Stimulated activated naive CD4-positive, alpha-beta T cell treated with Interleukin-2 at 50 U/mL for 16 hours (primary cell): ENCODE data around the gene LSS.

Source experiments
- DNase-seq: peaks from one replicate; lab custom pipeline; 2025; lab: John Stamatoyannopoulos, UW

Gene LSS

DNA sequence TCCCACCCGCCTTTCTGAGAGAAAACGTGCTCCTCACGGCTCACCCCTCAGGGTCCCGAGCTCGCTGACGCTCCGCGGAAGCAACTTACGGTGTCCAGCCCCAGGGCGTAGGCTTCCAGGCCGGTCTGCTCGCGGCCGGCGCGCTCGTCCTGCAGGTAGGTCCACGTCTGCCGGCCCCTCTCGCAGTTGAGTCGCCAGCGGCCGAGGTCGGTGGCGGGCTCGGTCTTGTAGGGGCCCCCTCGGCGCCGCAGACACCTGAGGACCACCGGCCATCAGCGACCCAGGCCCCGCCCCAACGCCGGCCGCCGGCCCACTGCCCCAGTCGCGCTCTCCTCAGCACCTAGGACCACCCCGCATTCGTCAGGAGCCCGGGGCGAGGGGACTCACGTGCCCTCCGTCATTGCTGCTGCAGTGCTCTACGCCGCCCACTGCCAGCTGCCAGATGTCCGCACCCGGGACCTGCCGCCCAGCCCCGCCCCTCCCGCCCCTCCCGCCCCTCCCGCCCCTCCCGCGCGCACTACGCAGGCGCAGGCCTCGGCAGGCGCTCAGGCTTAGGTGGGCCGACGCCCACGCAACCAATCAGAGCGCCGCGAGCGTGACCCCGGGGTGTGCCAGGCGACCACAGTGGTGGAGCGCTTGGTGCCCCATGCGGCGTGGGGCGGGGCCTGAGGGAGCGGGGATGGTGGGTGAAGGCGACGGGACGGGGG is at the start of gene LSS:
TSS of gene LSS (minus strand) at position 430 of the 707 bp plus-strand sequence. CDS start at position 401, 29 bp downstream.
- peak; percentile 96 for DNase-seq

DNA sequence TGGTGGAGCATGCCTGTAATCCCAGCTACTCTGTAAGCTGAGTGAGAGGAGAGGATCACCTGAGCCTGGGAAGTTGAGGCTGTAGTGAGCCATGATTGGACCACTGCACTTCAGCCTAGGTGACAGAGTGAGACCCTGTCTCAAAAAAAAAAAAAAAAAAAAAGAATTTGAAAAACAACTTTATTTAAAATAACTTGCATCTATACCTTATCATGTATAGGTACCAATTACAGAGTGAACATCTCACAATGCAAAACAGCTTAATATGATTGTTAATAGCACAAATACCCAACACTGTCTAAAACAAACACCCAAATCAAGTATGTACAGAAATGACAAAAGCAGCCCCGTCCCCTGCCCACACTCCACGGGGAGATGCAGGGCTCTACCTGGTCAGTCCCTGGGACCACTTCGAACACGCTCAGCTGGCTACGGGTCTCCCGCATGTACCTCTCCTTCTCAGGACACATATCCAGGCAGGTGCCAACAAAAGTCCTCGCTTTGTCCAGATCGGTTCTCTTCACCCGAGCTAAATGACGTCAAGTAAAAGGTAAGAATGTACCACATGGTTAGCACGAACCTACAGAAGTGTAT is 46.3 kb upstream of the LSS start:
- no peak for DNase-seq

GRCh38 chr21:46273341-46273740 is 44.8 kb upstream of the LSS start:
- DNase-seq = no peak

- DNase-seq = no peak
Measured at GRCh38 chr21:46269466-46269865, 40.9 kb upstream of the LSS start.

DNA sequence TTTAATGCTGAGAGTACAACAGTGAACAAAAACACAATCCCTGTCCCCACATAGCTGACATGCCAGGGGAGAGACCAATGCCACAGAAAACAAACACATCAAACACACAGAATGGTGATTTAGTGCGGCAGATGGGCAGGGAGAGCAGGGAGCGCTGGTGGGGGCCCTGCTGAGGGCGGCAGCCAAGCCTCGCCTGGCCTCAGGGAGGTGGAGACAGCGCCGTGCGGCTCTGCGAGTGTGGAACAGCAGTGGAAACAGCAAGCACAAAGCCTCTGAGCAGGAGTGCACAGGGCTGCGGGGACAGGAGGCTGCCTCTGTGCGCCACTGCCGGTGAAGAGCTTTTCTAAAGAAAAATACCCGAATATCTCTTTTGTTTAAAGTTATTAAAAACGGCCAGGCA is 39.8 kb upstream of the LSS start:
- DNase-seq = no peak

GRCh38 chr21:46266946-46267345 is 38.4 kb upstream of the LSS start:
- no peak for DNase-seq

- no peak for DNase-seq
Measured at GRCh38 chr21:46265736-46266525, 37.4 kb upstream of the LSS start.

DNA sequence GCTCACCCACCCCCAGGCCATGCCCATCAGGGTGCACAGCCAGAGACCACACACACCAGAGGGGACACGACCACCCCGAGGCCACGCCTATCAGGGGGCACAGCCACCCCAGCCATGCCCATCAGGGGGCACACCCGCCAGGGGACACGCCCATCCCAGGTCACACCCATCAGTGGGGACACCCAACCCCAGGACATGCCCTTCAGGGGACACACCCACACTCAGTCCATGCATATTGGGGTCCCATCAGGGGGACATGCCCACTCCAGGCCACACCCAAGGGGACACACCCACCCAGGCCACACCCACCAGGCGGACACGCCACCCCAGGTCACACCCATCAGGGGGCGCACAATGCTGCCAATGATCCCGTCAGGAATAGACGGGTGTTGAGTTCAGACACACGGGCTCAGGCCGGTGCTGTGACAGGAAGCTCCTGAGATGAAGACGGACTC is 36.1 kb upstream of the LSS start:
- no peak for DNase-seq

DNA sequence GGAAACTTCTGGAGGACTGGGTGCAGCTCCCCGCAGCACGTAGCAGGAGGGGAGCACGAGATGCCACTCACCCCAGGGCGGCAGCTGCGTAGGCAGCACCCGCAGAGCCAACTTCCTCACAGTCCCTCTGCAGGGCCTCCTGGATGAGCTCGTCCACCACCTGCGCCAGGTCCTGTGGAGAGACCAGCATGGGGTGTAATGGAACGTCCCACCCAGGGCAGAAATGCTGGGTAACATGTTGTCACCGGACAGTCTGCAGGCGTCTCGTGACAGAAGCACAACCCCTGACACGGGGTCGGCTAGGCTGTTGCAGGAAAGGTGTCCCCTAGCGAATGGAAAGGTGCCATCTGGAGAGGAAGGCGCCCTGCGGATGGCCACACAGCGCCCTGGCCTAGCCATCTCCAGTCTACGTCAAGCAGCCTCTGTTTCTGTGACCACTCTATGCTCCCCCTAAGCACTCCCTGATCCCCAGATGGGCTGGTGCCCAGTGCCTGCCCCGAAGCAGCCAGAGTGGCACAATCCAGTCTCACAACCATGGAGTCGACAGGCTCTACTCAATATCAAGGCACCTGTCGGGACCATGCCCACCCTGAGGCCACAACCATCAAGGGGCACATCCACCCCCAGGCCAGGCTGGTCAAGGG is 35.6 kb upstream of the LSS start:
- no peak for DNase-seq

DNA sequence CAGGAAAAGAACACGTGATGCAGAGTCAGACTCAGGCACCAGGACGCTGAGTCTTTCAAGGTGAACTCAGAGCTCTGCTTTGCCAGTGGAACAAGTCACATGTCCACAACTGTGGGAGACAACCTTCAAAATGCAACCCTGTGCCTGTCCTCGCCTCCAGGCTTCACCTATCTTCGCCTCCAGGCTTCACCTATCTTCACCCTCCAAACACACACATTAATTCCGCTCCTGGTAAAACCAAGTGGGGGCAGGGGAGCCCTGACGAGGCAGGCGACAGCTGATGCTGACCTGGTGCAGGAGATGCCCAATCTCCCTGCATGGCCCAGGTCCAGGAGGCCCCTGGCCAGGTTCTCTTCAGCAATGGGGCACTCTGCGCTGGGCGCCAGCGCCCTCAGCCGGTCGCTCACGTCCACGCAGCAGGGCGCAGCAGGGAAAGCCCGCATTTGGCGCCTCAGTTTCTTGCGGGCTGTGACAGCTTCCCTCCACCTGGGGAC is 28.0 kb upstream of the LSS start:
- DNase-seq = no peak

DNA sequence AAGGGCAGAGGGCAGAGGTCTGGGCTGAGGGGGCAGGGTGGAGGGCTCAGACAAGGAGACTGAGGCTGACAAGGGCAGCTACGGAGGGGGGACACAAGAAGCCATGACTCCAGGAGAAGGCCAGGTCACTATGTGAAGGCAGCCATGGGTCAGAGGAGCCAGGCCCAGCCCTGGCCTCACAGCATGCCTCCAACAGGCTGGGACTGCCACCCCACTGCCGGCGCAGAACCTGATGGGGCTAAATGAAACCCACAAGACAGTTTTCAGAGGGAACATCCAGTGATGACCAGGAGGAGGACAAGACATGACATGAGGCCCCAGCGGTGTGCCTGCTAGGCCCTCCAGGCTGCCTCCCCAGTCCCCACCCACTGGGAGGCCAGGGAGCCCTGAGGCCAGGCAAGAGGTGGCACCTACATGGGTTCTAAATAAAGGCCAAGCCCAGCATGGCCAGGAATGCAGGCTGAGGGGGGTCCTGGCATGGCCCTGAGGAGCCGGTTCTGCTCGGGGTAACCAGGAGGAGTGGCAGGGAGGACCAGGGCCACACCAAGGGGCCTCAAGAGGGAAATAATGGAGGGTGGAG is 27.3 kb upstream of the LSS start:
- no peak for DNase-seq

- DNase-seq = no peak
Measured at GRCh38 chr21:46255166-46255565, 26.6 kb upstream of the LSS start.

DNA sequence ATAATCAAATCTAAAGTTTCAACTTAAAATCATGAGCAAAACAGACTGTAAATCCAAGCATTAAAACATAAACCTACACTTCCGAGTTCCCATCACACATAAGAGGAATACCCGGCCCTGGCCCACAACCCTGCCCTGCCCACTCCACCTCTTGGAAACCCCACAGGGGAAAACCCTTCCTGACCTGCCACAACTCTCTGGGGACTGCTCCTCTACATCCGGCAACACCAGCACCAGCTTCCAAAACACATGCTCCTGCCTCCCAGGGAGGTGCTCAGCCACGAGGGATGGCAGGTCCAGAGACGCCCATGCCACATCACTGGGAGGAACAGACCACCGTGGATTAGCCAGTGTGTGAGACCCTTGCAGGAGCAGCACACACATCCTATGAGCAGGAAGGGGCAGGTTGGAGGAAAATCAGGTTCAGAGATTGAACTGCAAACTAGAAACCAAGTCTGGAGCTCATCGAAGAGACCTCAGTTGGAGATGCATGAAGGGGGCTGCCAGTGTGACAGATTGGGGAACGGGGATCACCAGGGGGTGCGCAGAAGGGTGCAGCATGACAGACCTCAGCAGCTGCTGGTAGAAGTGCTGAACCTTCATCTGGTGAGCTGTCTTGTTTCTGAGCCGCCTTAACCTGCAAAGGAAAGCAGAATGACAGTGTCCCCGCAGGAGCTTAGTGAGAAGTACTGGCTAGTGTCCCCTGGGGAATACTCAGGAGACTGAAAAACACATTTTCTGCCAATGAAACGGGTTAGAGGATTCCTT is 25.8 kb upstream of the LSS start:
- DNase-seq = no peak

DNA sequence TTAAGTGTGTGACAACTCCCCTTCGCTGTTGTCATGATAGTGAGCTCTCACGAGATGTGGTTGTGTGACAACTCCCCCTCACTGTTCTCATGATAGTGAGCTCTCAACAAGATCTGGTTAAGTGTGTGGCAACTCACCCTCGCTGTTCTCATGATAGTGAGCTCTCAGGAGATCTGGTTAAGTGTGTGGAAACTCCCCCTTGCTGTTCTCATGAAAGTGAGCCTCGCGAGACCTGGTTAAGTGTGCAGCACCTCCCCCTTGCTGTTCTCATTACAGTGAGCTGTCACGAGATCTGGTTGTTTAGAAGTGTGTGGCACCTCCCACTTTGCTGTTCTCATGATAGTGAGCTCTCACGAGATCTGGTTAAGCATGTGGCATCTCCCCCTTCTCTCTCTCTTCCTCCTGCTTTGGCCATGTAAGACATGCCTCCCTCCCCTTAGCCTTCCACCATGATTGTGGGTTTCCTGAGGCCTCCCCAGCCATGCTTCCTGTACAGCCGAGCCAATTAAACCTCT is 25.1 kb upstream of the LSS start:
- DNase-seq = peak; percentile 52

DNA sequence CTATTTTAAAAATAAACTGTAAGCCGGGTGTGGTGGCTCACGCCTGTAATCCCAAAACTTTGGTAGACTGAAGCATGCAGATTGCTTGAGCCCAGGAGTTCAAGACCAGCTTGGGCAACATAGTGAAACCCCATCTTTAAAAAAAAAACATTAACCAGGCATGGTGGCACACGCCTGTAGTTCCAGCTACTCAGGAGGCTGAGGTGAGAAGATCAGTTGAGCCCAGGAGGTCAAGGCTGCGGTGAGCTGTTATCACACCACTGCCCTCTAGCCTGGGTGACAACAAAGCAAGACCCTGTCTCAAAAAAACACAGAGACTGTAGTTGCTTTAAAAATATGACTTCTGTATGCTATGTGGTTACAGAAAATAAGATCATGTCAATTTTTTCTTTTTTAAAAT is 24.3 kb upstream of the LSS start:
- no peak for DNase-seq

DNA sequence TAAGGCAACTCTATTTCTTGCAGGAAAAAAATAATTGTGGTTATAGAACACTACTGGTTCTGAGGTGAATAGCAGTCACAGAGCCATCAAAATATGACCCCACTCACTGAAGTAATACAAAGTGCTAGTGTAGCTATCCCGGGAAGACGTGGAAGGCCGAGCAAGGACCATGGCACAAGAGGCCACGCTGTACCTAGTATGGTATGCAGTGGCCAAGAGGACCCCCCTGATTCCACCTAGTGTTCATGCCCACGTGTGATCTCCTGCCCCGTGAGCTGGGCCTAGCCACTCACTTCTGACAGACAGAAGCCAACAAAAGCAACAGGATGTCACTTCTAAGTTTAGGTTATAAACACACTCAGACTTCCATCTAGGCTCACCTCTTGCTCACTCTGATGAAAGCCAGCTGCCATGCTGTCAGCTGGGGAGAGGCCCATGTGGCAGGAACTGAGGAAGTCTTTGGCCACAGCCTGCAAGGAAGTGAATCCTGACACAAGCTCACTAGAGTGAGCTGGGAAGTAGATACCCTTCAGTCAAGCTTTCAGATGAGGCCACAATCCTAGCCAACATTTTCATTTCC is 21.7 kb upstream of the LSS start:
- no peak for DNase-seq

GRCh38 chr21:46248827-46249226 is 20.3 kb upstream of the LSS start:
- no peak for DNase-seq

- DNase-seq = no peak
Measured at GRCh38 chr21:46248422-46248782, 19.8 kb upstream of the LSS start.

- DNase-seq = no peak
Measured at GRCh38 chr21:46247699-46248421, 19.3 kb upstream of the LSS start.

DNA sequence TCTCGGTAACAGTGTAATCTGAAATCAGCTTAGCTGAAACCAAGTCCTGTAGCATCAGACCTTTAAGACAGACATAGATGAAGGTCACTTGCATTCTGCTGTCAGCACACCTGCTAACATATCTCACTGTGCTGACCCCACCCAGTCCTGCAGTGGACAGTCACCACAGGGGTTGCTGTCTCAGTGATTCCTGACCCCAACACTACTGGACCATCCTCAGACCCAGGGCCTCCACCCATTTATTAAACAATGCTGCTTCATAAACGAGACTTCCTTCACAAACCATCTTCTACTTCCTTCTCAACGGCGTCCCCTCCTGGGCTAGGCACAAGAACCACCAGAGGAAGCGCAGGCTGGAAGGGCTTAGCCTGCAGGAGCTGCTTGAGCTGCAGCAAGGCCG is 17.8 kb upstream of the LSS start:
- no peak for DNase-seq
